Activated T-cell treated with anti-CD3 and anti-CD28 coated beads for 1 hour (primary cell): ENCODE data around the gene MLLT10.

Experiments
- DNase-seq: peaks from one replicate; pipeline ENCODE4 v3.0.0-alpha.2; 2020; ENCODE audit warnings: low read depth

The MLLT10 gene

DNA sequence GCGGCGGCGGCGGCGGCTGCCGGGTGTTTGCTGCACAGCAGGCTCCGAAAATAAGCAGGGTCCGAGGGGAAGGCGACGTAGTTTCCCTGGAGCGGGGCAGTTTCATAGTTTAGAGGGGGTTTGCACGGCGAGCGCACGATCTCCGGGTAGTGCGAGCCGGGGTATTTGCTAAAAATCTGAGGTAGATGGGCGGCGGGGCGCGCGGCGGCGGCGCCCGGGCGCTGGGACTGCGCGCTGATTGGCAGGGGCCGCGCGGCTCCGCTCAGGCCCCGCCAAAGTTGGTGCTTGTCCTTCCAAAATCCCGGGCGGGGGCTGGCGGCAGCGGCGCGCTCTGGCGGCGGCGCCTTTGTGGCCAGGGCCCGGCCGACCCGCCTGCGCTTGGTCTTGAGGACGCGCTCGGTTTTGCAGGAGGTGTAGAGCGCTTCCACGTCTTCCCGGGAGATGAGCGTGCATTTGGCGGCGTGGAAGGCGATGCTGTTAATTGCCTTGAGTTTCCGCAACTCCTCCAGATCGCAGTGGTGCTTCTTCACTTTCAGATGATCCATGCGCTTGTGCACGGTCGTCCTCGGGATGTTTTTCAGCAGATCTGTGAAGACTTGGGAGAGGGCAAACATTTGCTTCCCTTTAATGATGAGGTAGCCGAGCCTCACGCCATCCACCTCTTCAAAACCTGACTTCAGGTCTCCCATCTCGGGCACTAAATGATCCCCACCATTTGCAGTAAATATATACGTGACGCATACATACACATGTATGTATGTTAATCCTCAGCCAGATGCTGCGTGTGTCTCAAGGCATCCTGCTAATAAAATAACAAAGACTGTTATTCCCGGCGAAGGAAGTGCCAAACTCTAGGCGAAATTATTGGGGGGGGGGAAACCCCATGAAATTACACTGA is 16.6 kb upstream of the MLLT10 start:
- no peak for DNase-seq

DNA sequence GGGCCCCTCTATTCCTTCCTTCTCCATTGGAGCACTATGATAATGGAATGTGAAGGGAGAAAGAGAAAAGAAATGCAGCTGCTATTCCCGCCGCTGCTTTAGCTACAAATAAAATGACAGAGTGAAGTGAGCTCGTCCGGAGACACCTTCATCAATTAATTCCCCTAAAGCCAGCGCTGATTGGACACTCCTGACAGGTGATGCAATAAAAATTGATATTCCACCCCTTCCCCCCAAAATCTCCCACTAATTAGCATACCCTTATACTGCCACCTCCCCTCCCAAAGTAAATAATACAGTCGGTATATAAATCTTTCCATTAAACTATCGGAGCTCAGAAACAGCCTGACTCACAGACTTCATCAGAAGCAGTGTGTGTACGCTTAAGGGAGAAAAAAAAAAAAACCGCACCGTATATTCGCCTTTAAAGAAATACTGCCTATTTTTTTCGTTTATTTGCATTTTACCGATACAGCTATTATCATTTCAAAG is 15.8 kb upstream of the MLLT10 start:
- DNase-seq = no peak

DNA sequence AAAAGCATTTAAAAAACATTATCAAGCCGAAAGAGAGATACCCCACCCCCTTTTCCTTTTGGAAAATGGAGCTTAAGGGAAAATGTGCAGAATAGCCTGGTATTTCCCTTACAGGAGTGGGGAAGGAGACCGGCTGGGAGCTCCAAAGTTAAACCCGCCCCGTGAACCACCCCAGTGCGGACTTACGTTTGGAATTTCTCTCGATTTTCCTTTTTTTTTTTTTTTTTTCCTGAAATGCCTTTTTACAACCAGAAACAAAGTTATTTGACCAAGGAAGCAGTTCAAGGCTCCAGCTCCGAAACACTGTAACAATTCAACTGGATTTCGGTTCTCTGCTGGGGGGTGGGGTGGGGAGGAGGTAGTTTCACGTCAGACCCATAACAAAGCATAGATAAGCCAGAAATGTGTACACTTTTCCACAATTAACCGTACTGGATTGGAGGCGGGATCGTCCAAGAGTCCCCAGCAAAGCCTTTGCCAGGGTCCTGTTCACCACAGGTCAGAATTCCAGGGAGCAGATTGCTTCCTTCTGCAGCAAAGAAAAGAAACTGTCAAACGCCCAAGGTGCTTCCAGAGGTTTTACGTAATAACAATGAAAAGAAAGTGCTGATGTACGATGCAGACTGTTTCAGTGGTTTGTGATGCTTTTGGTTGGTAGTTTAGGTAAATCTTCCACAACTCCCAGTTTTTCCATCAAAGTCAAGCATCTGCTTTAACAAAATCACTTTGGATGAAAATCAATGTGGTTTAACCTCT is 15.2 kb upstream of the MLLT10 start:
- DNase-seq = no peak

DNA sequence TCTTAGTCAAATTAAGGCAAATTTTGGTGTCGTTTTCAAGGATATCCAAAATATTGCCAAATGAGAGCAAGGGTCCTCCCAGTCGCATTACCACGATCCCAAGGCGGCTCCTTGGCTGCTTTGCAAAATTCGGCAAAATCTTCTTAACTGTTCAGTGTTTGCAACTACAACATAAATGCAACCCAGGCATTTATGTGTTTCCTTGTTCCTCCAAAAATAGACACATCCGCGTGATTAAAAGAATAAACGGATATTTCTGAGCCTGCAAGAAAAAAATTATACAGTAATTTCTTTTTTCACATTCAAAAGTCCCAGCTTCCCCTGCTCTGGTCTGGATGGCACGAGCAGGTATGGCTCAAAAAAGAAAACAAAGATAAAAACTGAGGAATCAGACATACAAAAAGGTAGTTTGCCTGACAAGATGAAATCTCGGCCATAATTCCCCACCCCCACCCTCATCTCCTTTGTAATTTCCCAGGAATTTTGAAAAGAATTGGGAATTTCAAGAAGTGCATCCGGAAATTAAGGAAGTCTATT is 14.6 kb upstream of the MLLT10 start:
- no peak for DNase-seq

DNA sequence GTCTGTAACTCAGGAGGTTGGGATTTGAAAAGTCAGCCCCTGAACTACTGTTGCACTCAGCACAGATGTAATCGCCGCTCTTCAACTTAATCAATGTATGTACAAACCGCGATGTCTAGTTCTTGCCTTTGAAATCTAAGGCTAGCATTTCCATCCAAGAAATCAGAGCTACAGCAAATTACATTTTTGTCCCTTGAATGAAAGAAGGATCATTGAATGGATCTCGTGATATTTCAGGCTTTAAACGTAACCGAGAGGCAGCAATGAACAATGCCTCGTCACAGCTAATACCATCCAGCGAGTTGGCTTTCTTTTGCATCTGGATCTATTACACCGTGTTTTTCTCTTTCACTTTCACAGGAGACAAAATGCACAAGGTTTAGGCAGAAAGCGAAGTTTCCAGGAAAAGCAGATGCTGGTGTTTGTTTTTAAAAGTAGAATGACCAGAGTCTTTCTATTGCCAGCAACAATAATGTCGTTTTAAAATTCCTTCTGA is 14.0 kb upstream of the MLLT10 start:
- no peak for DNase-seq

DNA sequence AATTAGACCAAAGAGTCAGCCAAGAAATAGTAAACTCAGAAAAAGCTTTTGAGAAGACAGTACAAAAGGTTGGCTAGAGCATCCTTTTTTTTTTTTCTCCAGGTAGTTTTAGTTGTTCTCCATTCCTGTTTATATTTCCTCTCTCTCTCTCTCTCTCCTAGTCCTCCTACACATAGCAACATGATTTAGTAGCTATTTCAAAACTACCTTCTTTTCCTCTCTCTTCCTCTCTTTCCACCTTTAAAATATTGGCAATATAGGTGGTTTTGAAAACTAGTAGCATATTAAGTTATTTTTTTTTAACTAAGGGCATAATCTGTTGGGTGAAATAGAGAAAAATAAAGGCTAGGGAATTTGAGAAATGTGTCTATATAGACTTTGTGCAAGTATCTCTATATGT is 13.5 kb upstream of the MLLT10 start:
- DNase-seq = no peak

DNA sequence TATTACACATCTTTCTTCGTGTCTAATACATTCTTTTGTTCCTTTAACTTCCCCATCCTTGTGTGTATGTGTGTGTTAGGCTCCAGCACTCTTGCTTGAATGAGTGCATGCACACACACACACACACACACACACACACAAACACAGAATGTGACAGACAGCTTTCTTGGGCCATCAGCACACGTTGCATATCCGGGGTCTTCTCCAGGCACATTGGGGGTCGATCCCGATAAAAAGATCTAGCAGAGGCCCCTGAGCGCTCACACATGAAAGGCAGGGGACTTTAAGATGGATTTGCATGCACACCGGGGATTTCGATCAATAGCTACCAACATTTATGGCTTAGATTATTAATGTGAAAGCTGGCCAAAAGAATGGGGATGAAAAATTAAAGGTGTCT is 13.1 kb upstream of the MLLT10 start:
- DNase-seq = no peak

DNA sequence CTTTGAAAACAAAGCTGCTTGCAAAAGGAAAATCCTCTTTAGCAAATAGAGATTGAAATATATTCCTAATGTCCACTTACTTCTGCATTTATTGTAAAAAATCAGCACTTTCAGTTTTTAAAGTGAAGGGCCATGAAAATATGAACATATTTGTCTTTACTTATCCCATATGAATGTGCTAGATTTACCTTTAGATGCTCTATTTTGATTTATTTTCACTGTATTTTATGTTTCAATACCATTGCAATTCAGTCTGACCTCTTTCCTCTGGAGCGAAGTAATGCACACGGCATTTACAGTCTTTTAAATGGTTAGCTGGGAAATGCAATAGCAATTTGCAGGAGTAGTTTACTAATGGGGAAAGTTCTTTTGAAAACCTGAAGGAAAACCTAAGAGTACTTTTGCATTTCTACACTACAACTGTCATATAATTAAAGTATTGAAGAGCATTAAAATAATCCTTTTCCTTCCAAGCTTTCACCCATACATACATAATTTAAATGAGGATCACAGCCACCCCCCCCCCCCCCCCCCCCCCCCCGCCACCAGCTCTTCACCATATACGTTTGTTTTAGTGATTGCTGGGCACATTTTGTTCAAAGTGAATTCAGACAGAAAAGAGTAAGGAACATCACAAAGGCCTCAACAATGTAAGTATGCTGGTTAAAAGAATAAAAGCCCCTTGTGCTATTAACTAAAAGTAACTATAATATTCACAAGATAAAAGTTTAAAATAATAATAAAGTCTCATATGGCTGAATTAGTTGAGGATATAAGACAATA is 12.1 kb upstream of the MLLT10 start:
- DNase-seq = no peak

DNA sequence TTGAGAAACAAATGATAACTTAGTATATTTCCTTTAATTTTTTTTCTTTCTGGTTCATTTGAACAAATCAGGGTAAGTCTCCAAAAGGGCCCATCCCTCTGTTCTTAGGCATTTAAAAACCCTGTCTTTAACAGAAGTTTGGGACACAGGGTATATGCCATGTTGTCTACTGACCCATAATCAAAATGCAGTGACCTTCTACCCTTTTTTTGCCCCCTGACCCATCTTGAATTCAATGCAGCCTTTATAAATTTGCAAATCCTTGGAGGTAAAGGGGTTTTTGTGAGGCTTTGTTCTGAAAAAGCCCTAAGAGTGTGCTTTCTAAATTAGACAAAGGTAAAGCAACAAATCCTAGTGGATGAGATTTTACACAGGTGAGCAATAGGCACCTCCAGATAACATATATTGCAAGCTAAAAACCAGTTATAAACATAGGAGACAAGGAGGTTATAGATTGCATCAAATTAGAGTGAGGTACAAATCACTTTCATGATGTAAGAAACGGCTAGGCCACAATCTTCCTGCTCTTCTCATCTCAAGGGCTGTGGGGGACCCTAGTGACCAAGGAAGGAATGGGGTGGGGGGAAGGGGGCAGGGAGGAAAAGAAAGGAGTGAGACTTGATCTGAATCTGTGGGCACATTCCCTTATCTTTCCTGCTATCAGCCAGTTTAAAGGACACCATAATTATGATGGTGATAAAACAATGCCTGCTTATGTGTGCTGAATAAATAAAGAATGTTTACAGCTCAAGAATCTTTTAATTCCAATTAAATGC is 11.2 kb upstream of the MLLT10 start:
- DNase-seq = no peak

DNA sequence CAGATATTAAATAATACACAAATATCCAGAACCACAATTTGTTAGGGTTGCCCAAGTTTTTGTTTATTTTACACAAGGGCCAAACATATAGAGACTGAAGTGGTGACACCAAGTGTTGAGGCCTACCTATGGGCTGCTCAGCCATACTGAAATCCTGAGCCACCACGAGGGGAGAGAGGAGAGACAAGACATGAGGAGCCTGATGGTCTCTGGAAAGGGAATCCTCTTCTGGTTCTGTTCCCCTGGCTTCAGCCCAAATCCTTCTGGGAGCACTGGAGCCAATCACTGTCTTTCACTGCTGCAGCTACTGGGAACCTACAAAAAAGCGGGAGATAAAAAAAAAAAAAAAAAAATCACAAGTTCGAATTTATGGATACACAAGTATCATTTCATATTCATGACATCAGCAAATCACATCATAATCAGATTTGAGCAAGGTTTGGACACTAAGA is 10.4 kb upstream of the MLLT10 start:
- no peak for DNase-seq

DNA sequence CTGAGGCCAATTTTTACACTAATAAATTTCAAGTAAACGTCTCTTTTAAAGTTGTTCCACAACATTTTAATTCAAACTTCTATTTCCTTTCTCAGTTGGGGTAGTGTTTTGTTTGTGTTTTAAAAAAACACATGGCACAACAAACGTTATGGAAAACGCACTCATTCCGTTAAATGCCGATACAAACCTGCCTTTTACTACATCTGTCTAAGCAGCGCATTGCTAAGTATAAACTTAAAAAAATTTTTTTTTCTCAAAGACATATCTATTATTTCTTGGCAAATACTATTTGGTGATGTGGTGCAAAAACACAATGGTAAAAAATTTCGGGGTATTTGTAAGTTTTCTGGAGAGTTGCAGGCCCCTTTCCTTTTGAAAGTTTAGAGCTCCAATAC is 9.9 kb upstream of the MLLT10 start:
- DNase-seq = no peak

DNA sequence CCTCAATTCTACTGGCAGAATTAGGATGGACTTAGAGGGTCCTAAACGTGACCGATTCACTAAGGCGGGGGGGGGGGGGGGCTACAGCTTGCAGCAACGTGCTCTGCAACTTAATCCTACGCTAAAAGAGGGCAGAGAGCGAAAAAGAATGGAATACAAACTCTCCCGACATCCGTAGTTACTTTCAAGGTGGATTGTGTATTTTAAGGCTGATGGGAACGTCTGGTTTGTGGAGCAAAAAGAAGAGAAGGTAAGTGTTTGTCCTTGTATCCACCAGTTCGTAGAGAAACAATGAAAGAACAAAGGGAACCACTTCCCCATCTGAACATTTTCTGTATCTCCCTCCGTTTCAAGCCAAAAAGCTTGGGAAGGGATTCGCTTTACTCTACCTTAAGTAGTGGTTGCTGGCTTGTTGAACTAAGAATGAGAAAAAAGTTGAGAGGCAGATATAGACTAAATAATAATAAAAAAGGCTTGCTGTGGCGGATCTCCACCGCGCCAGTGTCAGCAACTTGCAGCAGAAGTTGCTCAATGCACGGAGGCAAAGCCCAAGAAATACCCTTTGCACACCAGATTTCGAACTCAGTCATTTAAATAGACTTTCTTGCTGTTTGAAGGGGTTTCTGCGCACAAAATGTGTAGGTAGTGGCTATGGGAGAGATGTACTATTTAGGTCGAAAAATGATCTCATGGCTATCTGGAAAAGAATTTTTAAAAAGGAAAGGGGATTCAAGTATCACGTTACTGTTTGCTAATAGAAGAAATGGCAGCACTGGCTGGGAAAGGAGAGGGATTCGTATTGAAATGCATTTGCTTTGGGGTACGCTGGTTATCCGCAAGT is 9.3 kb upstream of the MLLT10 start:
- DNase-seq = no peak

DNA sequence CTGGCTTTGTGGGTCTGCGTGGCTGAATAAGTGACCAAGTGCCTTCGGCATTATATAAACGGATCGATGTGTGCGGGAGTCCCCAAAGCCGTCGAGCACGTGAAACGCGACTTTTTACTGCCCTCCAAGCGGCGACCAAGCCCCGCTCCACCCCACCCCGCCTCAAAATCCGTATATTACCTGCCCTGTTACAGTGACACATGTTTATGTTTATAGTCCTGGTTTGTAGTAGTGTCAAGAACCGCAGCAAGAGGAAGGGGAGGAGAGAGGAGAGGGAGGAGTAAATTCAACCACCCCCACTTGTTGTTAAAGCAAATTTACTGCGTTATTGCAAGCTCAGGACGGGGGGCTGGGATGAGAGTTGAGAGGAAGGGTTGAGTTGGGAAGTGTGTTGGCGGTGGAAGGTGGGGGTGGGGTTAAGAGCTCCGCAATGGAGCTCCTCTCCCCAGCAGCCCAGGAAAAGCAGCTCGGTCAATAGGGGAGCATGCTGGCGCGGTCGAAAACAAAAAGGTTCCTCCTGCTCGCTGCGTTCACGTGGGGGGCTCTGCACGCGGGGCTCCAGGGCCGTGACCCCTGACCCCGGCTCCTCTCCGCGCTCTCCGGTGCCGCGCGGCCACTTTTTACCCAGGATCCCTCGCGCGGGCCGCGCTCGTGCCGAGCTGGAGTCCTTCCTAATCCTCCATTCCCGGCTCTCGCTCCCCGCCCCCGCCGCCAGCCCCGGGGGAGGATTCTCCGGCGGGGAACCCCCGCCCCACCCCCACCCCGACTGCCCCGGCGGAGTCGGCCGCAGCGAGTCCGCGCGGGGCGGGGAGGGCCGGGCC is 8.5 kb upstream of the MLLT10 start, which contains the start of gene SKIDA1:
Gene SKIDA1 (minus strand): TSS at position 316 of the 821 bp plus-strand sequence. CDS start 7,860 bp downstream, outside the sequence.
- peak; percentile 41 for DNase-seq

DNA sequence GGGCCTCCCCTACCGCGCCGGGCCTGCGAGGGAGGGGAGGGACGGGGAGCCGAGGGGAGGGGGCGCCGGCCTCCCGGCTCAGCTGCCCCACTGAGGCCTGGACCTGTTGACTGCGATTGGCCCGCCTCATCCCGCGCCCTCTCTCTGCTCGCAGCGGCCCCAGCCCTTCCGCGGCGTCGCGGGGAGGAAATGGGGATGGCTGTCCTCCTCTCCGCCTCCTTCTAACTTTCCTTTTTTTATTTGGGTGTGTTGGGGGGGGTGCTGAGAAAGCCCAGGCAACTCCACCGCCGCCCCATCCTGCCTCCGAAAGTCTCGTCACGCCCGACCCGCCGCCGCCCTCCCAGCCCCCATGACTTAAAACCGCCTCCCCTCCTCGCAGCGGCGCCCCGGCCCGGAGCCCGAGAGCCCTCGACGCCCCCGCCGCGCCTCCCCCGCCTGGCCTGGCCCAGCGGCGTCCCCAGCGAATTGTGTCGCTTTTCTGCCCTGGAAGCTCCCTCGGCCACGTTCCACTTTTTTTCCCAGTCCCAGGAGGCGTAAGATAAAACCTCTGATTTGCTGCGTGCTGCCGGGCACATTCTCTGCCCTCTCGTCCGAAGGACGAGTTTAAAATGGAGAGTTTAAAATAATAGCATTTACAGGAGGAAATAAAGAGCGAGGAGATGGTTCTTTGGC is 7.7 kb upstream of the MLLT10 start:
- DNase-seq = peak; percentile 50

DNA sequence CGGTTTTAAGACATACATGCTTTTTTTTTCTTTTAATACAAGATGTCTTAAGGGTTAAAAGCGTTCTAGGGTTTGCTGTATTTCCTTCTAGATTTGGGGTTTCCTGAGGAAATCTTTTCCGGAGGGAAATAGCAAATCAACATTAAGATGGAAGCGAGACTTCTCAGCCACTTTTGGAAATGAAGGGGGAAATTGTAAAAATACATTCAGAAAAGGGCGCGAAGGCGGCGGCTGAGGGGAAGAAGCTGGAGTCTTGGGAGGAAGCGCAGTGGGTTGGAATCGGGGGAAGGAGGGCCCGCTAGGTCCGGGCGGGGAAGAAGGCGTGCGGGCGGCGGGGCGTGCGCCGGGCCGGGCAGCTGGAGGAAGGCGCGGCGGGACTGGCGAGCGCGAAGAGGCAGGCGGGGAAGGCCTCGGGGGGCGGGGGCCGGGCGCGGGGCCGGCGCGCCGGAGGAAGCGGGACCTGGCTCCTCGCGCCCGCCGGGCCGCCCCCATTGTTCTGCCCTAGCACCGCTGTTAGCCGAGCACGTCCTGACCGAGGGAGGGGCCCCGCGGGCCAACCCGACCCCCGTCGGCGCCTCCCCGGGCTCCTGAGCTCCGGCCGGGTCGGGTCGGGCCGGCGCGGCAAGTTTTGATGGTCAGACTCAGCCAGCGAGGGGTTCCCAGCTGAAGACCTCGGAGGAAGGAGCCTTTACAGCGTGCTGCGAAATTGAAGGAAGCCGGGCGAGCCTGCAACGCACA is 7.0 kb upstream of the MLLT10 start:
- DNase-seq = peak; percentile 23

DNA sequence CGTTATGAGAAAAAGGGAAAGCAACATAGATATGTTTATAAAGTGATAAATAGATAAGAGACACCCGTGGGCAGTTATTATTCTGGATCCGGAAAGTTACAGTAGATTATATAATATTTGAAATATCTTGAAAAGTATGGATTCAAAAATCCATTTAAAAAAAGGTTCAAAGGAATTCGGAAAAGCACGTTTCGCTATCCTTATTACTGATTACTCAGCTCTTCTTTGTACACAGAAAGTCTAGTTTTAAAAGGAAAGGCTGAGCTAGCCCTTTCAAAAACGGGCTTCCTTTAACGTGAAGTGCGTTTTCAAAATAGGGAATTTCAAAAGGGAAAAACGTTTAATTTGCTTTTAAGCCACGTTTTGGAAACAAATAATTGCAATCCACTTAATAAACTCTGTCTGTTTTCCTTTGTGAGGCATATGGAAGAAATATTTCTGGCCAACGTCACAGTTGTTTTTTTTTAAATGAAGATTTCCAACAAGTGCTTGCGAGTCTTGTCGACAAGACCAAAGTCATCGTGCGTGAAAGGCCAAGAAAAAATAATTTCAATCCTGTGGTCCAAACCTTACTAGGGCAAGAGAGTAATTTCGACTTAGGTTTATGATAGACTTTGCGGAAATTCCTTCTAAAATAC is 6.3 kb upstream of the MLLT10 start:
- DNase-seq = no peak
